HG03280 (cell line): ENCODE results near the gene PORCN.
"Not testable (repeated sequence)": the region's sequence is repeated elsewhere in the genome, so short reads cannot be mapped to it uniquely, and the experiment has no call there.

Experiments
- ATAC-seq: cut with Tn5 transposase; IDR thresholded peaks from one replicate; pipeline ENCODE4 v1.9.1; 2021; ENCODE audit warnings: mild to moderate bottlenecking, moderate library complexity; ENCODE audit not compliant: unreplicated experiment

The PORCN gene

DNA sequence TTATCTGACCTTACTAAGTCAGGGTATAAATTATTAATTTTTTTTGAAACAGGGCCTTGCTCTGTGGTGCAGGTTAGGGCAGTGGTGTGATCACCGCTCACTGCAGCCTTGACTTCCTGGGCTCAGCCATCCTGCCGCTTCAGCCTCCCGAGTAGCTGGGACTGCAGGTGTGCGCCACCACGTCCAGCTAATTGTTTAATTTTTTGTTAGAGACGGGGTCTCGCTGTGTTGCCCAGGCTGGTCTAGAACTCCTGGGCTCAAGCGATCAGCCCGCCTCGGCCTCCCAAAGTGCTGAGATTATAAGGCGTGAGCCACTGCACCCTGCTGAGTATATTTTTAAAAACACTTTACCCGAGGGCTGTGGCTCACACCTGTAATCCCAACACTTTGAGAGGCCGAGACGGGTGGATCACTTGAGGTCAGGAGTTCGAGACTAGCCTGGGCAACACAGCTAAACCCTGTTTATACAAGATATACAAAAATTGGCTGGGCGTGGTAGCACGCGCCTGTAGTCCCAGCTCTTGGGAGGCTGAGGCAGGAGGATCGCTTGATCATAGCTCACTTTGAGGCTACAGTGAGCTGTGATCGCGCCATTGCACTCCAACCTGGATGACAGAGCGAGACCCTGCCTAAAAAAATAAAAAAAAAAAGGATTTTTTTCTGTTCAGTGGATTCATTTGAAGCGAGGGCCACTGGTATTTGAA is 30.0 kb downstream of the PORCN start:
- no peak for ATAC-seq

DNA sequence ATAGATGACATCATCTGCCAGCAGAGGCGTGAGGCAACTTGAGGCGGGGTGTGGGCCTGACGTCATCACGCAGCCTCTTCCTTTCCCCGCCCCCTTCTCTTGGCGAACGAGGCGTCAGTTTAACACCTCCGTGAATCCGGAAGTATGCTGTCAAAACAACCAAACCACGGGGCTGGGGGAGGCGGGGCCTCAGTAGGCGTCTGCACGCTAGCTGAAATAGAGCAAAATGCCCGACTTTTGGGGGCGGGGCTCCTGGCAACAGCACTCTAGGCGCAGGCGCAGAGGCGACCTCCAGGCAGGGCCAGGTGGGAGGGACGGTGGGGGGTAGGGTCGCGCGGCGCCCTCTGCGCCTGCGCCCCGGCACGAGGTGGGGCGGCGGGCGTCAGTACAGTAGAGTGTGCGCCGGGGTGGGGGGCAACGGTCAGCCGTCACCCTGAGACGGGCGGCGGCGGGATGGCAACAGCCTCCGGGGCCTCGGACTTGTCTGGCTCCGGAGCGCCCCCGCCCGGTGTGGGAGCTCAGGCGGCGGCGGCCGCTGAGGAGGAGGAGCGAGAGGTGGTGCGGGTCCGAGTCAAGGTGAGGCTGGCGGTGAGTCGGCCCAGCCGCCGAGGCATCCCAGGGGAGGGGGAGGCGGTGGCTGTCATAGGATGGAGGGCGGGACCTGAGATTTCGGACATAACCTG is 30.7 kb downstream of the PORCN start, which contains the start of gene TBC1D25:
Gene TBC1D25 (plus strand): TSS at position 370 of the 683 bp plus-strand sequence. CDS start 84 bp downstream, at position 454.
- peak; percentile 82 for ATAC-seq

DNA sequence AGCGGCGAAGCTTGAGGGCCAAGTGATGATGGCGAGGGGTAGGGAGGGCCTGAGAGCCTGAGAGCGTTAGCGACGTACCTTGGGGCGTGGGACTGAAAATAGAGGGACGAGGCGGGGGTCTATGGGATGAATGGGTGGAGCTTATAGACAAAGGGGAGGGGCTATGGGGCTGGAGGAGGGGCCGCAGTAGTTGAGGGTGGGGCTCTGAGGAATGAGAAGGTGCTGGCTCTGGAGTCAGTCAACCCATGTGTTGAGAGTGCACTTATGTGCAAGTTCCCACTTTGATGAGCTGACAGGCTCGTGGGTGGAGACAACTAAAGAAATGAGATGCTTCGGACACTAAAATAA is 31.2 kb downstream of the PORCN start:
- peak; percentile 34 for ATAC-seq

DNA sequence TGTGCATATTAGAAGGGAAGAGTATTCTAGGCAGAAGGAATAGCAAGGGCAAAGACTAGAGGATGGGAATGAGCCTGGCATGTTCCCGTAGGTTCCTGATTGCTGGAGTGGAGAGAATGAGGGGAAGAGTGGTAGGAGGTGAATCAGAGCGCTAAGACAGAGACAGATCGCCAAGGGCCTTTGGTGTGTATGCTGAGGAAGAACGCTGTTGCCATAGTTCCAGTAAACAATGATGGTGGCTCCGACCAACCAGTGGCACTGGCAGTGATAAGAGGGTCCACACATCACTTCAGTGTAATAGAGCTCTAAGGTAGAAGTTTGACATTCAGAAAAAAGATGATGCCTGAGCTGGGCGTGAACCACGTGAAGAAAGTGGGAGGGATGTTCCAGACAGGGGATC is 31.7 kb downstream of the PORCN start:
- ATAC-seq, result no peak

DNA sequence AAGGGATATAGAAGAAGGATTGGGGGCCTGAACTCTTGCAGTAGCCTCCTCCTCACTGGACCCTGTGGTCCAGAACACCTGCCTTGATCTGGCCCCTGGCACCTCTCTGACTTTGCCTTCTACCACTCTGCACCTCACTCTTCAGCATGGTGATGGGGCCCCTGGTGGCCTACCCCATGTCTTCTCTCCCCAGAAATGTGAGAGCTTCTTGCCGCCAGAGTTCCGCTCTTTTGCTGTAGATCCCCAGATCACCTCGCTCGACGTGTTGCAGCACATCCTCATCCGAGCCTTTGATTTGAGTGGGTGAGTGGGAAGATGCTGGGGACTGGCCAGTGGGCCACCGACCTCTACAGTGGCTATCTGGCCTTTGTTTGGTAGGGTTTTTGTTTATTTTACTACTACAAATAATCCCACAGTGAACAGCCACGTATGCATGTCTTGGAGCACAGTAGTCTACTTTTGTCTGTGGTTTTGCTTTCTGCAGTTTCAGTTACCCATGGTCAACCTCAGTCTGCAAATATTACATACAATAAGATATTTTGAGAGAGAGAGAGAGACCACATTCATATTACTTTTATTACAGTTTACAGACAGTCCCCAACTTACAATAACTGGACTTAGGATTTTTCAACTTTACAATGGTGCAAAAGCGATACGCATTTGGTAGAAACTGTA is 32.5 kb downstream of the PORCN start:
- ATAC-seq, result no peak

DNA sequence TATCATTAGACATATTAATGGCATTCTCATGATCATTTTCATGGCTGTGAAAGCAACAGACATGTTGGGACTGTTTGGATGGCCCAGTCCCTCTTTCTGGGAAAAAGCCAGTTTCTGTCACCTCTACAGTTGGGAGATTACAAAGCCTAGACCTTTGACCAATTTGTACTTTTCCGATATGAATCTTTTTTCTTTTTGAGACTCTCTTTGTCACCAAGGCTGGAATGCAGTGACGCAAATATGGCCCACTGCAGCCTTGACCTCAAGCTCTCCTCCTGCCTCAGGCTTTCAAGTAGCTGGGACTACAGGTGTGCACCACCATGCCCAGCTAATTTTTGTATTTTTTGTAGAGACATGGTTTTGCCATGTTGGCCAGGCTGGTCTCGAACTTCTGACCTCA is 40.1 kb downstream of the PORCN start:
- no peak for ATAC-seq

DNA sequence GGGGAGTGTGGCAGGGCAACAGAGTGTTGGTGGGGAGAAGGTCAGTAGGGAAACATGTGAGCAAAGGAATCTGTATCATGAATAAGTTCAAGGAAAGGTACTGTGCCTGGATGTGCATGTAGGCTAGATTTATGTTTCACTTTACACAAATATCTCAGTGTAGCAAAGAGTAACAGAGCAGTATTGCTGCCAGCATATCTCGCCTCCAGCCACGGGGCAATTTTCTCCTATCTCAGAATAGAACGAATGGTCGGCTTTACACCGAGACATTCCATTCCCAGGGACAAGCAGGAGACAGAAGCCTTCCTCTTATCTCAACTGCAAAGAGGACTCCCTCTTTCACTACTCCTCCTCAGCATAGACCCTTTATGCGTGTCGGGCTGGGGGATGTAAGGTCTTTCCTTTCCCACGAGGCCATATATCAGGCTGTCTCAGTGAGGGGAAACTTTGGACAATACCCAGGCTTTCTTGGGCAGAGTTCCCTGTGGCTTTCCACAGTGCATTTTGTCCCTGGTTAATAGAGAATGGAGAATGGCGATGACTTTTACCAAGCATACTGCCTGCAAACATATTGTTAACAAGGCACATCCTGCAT is 47.0 kb downstream of the PORCN start:
- not testable (repeated sequence) for ATAC-seq

DNA sequence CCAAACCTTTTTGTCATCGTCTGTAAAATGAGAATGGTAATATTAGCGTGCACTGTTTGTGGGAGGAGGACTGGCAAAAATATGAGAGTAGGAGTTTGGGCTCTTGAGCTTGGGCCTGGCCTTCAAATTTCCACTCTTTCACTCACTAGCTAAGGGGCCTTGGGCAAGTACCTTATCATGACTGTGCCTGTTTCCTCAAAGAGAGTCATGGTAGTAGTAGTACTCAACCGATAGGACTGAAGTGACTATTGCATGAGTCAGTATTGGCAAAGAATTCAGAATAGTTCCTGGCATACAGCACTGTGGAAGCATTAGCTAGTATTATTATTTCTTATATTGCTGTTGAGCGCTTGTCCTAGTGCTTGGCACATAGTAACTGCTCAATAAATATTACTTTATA is 49.5 kb downstream of the PORCN start:
- ATAC-seq, result no peak

DNA sequence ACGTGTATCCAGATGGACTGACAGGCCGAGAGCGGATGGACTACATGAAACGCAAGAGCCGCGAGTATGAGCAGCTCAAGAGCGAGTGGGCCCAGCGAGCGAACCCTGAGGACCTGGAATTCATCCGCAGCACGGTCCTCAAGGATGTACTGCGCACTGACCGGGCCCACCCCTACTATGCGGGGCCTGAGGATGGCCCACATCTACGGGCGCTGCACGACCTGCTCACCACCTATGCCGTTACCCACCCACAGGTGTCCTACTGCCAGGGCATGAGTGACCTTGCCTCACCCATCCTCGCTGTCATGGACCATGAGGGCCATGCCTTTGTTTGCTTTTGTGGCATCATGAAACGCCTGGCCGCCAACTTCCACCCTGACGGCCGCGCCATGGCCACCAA is 50.8 kb downstream of the PORCN start:
- ATAC-seq, result no peak

DNA sequence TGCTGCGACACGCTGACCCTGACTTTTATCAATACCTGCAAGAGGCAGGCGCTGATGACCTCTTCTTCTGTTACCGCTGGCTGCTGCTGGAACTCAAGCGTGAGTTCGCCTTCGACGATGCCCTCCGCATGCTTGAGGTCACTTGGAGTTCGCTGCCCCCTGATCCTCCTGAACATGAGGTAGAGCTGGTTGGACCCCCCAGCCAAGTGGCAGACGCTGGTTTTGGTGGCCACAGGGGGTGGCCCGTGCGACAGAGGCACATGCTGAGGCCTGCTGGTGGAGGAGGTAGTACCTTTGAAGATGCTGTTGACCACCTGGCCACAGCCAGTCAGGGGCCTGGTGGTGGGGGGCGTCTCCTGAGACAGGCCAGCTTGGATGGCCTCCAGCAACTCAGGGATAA is 51.3 kb downstream of the PORCN start:
- ATAC-seq, result no peak

DNA sequence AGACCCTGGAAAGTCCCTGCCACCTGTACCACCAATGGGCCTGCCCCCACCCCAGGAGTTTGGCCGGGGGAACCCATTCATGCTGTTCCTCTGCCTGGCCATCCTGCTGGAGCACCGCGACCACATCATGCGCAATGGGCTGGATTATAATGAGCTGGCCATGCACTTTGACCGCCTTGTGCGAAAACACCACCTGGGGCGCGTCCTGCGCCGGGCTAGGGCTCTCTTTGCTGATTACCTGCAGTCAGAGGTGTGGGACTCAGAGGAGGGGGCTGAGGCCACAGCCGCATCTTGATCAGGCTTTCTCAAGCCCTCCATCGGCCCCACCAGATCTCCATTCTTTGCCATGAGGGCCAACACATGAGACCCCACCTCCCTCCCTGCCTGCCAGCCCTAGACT is 51.9 kb downstream of the PORCN start:
- ATAC-seq, result no peak

DNA sequence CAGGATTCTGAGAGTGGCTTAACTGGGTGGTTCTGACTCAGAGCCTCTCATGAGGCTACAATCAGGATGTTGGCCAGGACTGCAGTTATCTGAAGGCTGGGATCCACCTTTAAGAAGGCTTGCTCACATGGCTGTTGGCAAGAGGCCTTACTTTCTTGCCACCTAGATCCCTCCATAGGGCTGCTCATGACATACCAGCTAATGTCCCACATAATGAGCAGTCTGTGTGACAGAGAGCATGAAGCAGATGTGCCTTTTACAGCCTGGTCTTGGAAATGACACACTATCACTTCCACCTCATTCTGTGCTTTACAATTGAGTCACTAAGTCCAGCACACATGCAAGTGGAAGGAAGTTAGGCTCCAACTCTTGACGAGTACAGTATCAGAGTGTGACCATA is 61.2 kb downstream of the PORCN start:
- ATAC-seq, result no peak
